Endothelial cell of umbilical vein (primary cell): ENCODE results near the gene NSDHL.

Experiments used
- EZH2 ChIP-seq: IDR thresholded peaks from 2 replicates; pipeline ENCODE4 v1.6.1; 2012; ENCODE audit warnings: borderline replicate concordance, low read depth, mild to moderate bottlenecking, moderate library complexity, low read length, inconsistent platforms; ENCODE audit not compliant: severe bottlenecking
- FOS ChIP-seq: IDR thresholded peaks from 2 replicates; pipeline ENCODE4 v1.6.1; 2011; ENCODE audit warnings: mild to moderate bottlenecking, low read length, moderate library complexity, borderline replicate concordance; ENCODE audit not compliant: insufficient read depth
- GATA2 ChIP-seq: IDR thresholded peaks from 2 replicates; pipeline ENCODE4 v1.7.0; 2011; ENCODE audit warnings: low read depth, mild to moderate bottlenecking, moderate library complexity, mixed read lengths, low read length; ENCODE audit not compliant: insufficient read length, insufficient read depth
- JUN ChIP-seq: IDR thresholded peaks from 2 replicates; pipeline ENCODE4 v1.6.1; 2011; ENCODE audit warnings: borderline replicate concordance, low read depth; ENCODE audit not compliant: insufficient read length, insufficient read depth
- MAX ChIP-seq: IDR thresholded peaks from 2 replicates; pipeline ENCODE4 v1.6.1; 2011; ENCODE audit not compliant: insufficient read depth, insufficient read length
- MYC ChIP-seq: IDR thresholded peaks from one replicate; pipeline ENCODE4 v1.6.1; 2011; ENCODE audit warnings: mild to moderate bottlenecking, low read depth, low read length
- POLR2A ChIP-seq: IDR thresholded peaks from 2 replicates; pipeline ENCODE4 v1.6.1; 2012; ENCODE audit warnings: low read depth, mild to moderate bottlenecking, control low read depth, low read length
- POLR2AphosphoS5 ChIP-seq: IDR thresholded peaks from 2 replicates; pipeline ENCODE4 v1.6.1; 2012; ENCODE audit warnings: low read depth, mild to moderate bottlenecking, control low read depth, low read length, moderate library complexity; ENCODE audit not compliant: insufficient read depth
- TF ChIP-seq, protein P1 (sequence below), 2 donors: IDR thresholded peaks; 1 replicate in 1 of 2; 2 replicates in 1 of 2; pipeline ENCODE4 v1.5.1; 2011; ENCODE audit warnings: low read length in 2 of 2, mild to moderate bottlenecking in 2 of 2, moderate library complexity in 2 of 2, control low read depth in 1 of 2, inconsistent platforms in 1 of 2, low read depth in 1 of 2; ENCODE audit not compliant: insufficient read depth in 1 of 2; ENCODE audit errors: extremely low read depth in 1 of 2

DNA sequence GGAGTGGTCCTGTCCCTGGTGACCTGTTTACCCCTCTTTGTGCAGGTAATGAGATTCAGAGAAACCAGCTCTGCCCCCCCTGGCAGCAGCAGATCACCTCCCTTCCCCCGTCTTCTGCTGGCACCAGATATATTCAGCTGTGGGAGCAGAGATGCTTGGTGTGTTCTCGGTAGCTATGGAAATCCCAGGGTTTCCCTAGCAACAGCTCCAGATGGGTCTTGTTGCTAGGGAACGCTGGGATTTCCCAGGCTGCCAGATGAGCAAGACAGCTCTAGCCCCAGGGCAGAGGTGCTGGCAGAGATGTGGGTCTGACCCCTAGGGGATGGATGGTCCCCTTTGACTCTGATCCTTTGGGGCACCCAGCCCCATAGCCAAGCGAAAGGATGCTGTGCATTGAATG, 20.5 kb upstream of the NSDHL start:
- TF ChIP-seq POLR2A, result no peak
- TF ChIP-seq JUN, result no peak
- TF ChIP-seq, protein P1, sequence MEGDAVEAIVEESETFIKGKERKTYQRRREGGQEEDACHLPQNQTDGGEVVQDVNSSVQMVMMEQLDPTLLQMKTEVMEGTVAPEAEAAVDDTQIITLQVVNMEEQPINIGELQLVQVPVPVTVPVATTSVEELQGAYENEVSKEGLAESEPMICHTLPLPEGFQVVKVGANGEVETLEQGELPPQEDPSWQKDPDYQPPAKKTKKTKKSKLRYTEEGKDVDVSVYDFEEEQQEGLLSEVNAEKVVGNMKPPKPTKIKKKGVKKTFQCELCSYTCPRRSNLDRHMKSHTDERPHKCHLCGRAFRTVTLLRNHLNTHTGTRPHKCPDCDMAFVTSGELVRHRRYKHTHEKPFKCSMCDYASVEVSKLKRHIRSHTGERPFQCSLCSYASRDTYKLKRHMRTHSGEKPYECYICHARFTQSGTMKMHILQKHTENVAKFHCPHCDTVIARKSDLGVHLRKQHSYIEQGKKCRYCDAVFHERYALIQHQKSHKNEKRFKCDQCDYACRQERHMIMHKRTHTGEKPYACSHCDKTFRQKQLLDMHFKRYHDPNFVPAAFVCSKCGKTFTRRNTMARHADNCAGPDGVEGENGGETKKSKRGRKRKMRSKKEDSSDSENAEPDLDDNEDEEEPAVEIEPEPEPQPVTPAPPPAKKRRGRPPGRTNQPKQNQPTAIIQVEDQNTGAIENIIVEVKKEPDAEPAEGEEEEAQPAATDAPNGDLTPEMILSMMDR (IDR thresholded peaks at IDR 0.05; ENCODE audit: extremely low read depth in 1 of 2, insufficient read depth in 1 of 2, low read depth in 1 of 2, low read length in 2 of 2), result no peak
- TF ChIP-seq FOS, result no peak
- TF ChIP-seq POLR2AphosphoS5, result no peak
- TF ChIP-seq MAX, result no peak
- TF ChIP-seq GATA2, result no peak
- no peak for TF ChIP-seq EZH2
- no peak for TF ChIP-seq MYC
